H9 (cell line): ENCODE results near the gene CBX5. TPM values are rescaled to one million over a fixed set of nuclear protein-coding genes. Genes with fewer than 3 reads are reported as not detected.

Experiments used
- DNase-seq: peaks from one replicate; pipeline ENCODE4 v3.0.0-alpha.2; 2017
- H2AFZ ChIP-seq: one replicate; pipeline ENCODE4 v1.6.1; 2013; ENCODE audit warnings: mild to moderate bottlenecking, low read length, control low read depth, moderate library complexity
- H2AK5ac ChIP-seq: 2 replicates; pipeline ENCODE4 v1.6.1; 2013; ENCODE audit warnings: low read length, control low read depth, mixed read lengths; ENCODE audit not compliant: insufficient read length
- H2BK120ac ChIP-seq: one replicate; pipeline ENCODE4 v1.6.1; 2013; ENCODE audit warnings: low read depth, mild to moderate bottlenecking, low read length, control low read depth, inconsistent platforms; ENCODE audit not compliant: poor library complexity, severe bottlenecking
- H2BK12ac ChIP-seq: 2 replicates; pipeline ENCODE4 v1.6.1; 2013; ENCODE audit warnings: low read length, control low read depth, mixed read lengths, low read depth; ENCODE audit not compliant: insufficient read length
- H2BK15ac ChIP-seq: 2 replicates; pipeline ENCODE4 v1.6.1; 2013; ENCODE audit warnings: low read depth, low read length, control low read depth
- H2BK20ac ChIP-seq: one replicate; pipeline ENCODE4 v1.6.1; 2013; ENCODE audit warnings: low read depth, mild to moderate bottlenecking, low read length, control low read depth, inconsistent platforms; ENCODE audit not compliant: poor library complexity, severe bottlenecking
- H2BK5ac ChIP-seq: 2 replicates; pipeline ENCODE4 v1.6.1; 2013; ENCODE audit warnings: low read length, control low read depth, mixed read lengths; ENCODE audit not compliant: insufficient read length
- H3K14ac ChIP-seq: 2 replicates; pipeline ENCODE4 v1.6.1; 2013; ENCODE audit warnings: low read length, control low read depth; ENCODE audit not compliant: insufficient read depth
- H3K18ac ChIP-seq: 2 replicates; pipeline ENCODE4 v1.6.1; 2013; ENCODE audit warnings: low read depth, mild to moderate bottlenecking, mixed read lengths, low read length, control low read depth; ENCODE audit not compliant: insufficient read length
- H3K23ac ChIP-seq: 2 replicates; pipeline ENCODE4 v1.6.1; 2013; ENCODE audit warnings: low read length, control low read depth, mixed read lengths, low read depth; ENCODE audit not compliant: insufficient read length
- H3K23me2 ChIP-seq: 2 replicates; pipeline ENCODE4 v1.6.1; 2013; ENCODE audit warnings: low read depth, mild to moderate bottlenecking, mixed read lengths, low read length, control low read depth; ENCODE audit not compliant: insufficient read length, poor library complexity, severe bottlenecking
- H3K27ac ChIP-seq: 2 replicates; pipeline ENCODE4 v1.5.1; 2013; ENCODE audit warnings: low read length, control low read depth, mixed read lengths, low read depth; ENCODE audit not compliant: insufficient read length
- H3K27me3 ChIP-seq: 2 replicates; pipeline ENCODE4 v1.6.1; 2013; ENCODE audit warnings: low read length, control low read depth, inconsistent platforms; ENCODE audit not compliant: insufficient read depth
- H3K4ac ChIP-seq: 2 replicates; pipeline ENCODE4 v1.6.1; 2013; ENCODE audit warnings: low read depth, mild to moderate bottlenecking, control low read depth, inconsistent platforms, low read length, moderate library complexity
- H3K4me1 ChIP-seq: 2 replicates; pipeline ENCODE4 v1.6.1; 2013; ENCODE audit warnings: low read length, control low read depth, inconsistent platforms; ENCODE audit not compliant: insufficient read depth
- H3K4me2 ChIP-seq: 2 replicates; pipeline ENCODE4 v1.6.1; 2013; ENCODE audit warnings: low read length, control low read depth, mixed read lengths; ENCODE audit not compliant: insufficient read length, insufficient read depth
- H3K56ac ChIP-seq: 2 replicates; pipeline ENCODE4 v1.6.1; 2013; ENCODE audit warnings: low read depth, mild to moderate bottlenecking, mixed read lengths, low read length, control low read depth; ENCODE audit not compliant: insufficient read length
- H3K79me1 ChIP-seq: 2 replicates; pipeline ENCODE4 v1.6.1; 2013; ENCODE audit warnings: low read depth, mild to moderate bottlenecking, moderate library complexity, low read length, control low read depth, inconsistent platforms; ENCODE audit not compliant: insufficient read depth, poor library complexity, severe bottlenecking
- H3K79me2 ChIP-seq: 2 replicates; pipeline ENCODE4 v1.6.1; 2013; ENCODE audit warnings: low read length, control low read depth, inconsistent platforms; ENCODE audit not compliant: insufficient read depth
- H3K9ac ChIP-seq: 2 replicates; pipeline ENCODE4 v1.6.1; 2013; ENCODE audit warnings: low read length, control low read depth, mixed read lengths; ENCODE audit not compliant: insufficient read length; ENCODE audit errors: extremely low read depth
- H3K9me3 ChIP-seq: one replicate; pipeline ENCODE4 v1.6.1; 2013; ENCODE audit warnings: low read depth, low read length, inconsistent platforms; ENCODE audit not compliant: control insufficient read depth
- H3T11ph ChIP-seq: one replicate; pipeline ENCODE4 v1.6.1; 2013; ENCODE audit warnings: mild to moderate bottlenecking, low read length, control low read depth, inconsistent platforms
- H4K20me1 ChIP-seq: one replicate; pipeline ENCODE4 v1.6.1; 2013; ENCODE audit not compliant: control insufficient read depth, insufficient read length, insufficient read depth
- H4K5ac ChIP-seq: 2 replicates; pipeline ENCODE4 v1.6.1; 2013; ENCODE audit warnings: low read depth, mild to moderate bottlenecking, mixed read lengths, low read length, control low read depth; ENCODE audit not compliant: insufficient read length
- H4K8ac ChIP-seq: replicated peaks from 2 replicates; pipeline ENCODE4 v1.6.1; 2013; ENCODE audit warnings: low read length, control low read depth, mixed read lengths, low read depth; ENCODE audit not compliant: insufficient read length
- H4K91ac ChIP-seq: 2 replicates; pipeline ENCODE4 v1.6.1; 2013; ENCODE audit warnings: low read depth, mild to moderate bottlenecking, moderate library complexity, mixed read lengths, low read length, control low read depth; ENCODE audit not compliant: insufficient read length
- H3K27ac Mint-ChIP-seq, 3 experiments: 2 replicates in 2 of 3; 3 replicates in 1 of 3; pipeline ENCODE4 v1.8.0; 2020 to 2021; ENCODE audit warnings: mixed read lengths in 3 of 3, mild to moderate bottlenecking in 1 of 3, moderate library complexity in 1 of 3
- H3K27me3 Mint-ChIP-seq: 2 replicates; pipeline ENCODE4 v1.8.0; 2021; ENCODE audit warnings: low read depth, mild to moderate bottlenecking, moderate library complexity, mixed read lengths
- H3K36me3 Mint-ChIP-seq, 3 experiments: 2 replicates in 2 of 3; 3 replicates in 1 of 3; pipeline ENCODE4 v1.8.0; 2020 to 2021; ENCODE audit warnings: low read depth in 3 of 3, mixed read lengths in 3 of 3; ENCODE audit not compliant: insufficient read depth in 1 of 3
- H3K4me1 Mint-ChIP-seq, 2 experiments: 2 replicates each; pipeline ENCODE4 v1.8.0; 2020; ENCODE audit warnings: mixed read lengths in 2 of 2
- H3K4me3 Mint-ChIP-seq, 2 experiments: 2 replicates in 1 of 2; 3 replicates in 1 of 2; pipeline ENCODE4 v1.8.0; 2020 to 2021; ENCODE audit warnings: mild to moderate bottlenecking in 2 of 2, mixed read lengths in 2 of 2, moderate library complexity in 1 of 2
- H3K9me3 Mint-ChIP-seq, 2 experiments: 2 replicates in 1 of 2; 3 replicates in 1 of 2; pipeline ENCODE4 v1.8.0; 2020; ENCODE audit warnings: mild to moderate bottlenecking in 2 of 2, mixed read lengths in 2 of 2, moderate library complexity in 1 of 2
- CTCF ChIP-seq: fragments of 200-600 bp; sonication (generic); conservative IDR thresholded peaks from 3 replicates; pipeline ENCODE4 v1.8.0; 2021; ENCODE audit warnings: antibody characterized with exemption, mild to moderate bottlenecking
- WGBS: extraction: QIAGEN DNeasy Blood & Tissue Kit; methylation state at CpG from one replicate; pipeline ENCODE4 v1.1.7; 2013; ENCODE audit warnings: missing lambda C conversion rate, low lambda C conversion rate, mixed read lengths; ENCODE audit not compliant: insufficient read length; ENCODE audit errors: extremely low coverage; 5-methylcytosine and 5-hydroxymethylcytosine counted together
- total RNA-seq: library from RNA; stranded (reverse); gene quantifications from 2 replicates; pipeline ENCODE4 v1.2.1, GENCODE V29; 2021

CBX5 gene
- total RNA-seq, 1 experiment from 2014 or later = 206 TPM

GRCh38 chr12:54206791-54207190 lies 73.1 kb downstream of the CBX5 start:
- H4K8ac ChIP-seq = no peak overlapping the region
- no peak overlapping the region for H3K18ac ChIP-seq
- no peak overlapping the region for H2BK5ac ChIP-seq
- no peak overlapping the region for H2AK5ac ChIP-seq
- H3K9ac ChIP-seq = no peak overlapping the region
- Mint-ChIP-seq H3K4me1 (peaks cover 9 to 13% of the 10 kb centered on the region in 2 experiments), H3K4me3 (no peak overlapping the region), H3K36me3 (no peaks in the 10 kb centered on the region), H3K9me3 (no peaks in the 10 kb centered on the region; a peak in 1 of 5 replicates), H3K27me3 (peaks cover 92% of the 10 kb centered on the region), H3K27ac (no peak overlapping the region)
- no peak overlapping the region for H2BK120ac ChIP-seq
- no peak overlapping the region for H3K27ac ChIP-seq
- H3K14ac ChIP-seq = no peak overlapping the region
- no peak overlapping the region for H2BK12ac ChIP-seq
- H4K20me1 ChIP-seq = no peaks in the 10 kb centered on the region
- no peak overlapping the region for H2AFZ ChIP-seq
- no peak overlapping the region for H4K91ac ChIP-seq
- no peaks in the 10 kb centered on the region for H3K79me1 ChIP-seq
- no peak overlapping the region for H2BK15ac ChIP-seq
- no peak overlapping the region for H2BK20ac ChIP-seq
- no peak overlapping the region for H3K23ac ChIP-seq
- H3K4me1 ChIP-seq = no peaks in the 10 kb centered on the region
- H3K9me3 ChIP-seq = no peaks in the 10 kb centered on the region
- H4K5ac ChIP-seq = no peak overlapping the region
- WGBS = no CpG with 5 or more reads among the region's 1 CpG
- no peaks in the 10 kb centered on the region for H3K79me2 ChIP-seq
- no peak overlapping the region for H3K4ac ChIP-seq
- H3K27me3 ChIP-seq = peaks cover 17% of the 10 kb centered on the region; the same call in 1 of the 2 replicates
- DNase-seq = no peak
- H3K23me2 ChIP-seq = no peaks in the 10 kb centered on the region
- no peak for TF ChIP-seq CTCF
- no peak overlapping the region for H3T11ph ChIP-seq
- no peak overlapping the region for H3K4me2 ChIP-seq
- H3K56ac ChIP-seq = no peak overlapping the region
